ENCODE measurements around the gene SPDYE18.
A peak's percentile ranks its signal among the peaks of the same experiment; 100 is the strongest.
"Not testable (repeated sequence)": the region's sequence is repeated elsewhere in the genome, so short reads cannot be mapped to it uniquely, and the experiment has no call there.

SPDYE18 gene

DNA sequence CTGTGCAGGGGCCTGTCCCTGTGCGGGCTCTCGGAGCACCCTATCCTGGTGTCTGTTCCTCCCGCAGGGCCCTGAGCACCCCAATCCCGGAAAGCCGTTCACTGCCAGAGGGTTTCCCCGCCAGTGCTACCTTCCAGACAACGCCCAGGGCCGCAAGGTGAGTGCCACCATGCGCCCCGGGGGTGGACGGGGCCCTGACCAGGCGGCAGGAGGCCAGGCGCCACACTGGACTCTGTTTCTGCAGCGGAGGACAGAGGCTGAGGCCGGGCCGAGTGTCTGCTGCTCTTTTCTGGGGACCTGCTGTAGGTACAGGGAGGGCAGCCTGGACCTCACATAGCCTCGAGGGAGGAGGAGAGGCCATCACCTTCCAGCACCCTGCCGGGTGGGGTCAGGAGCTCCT lies 58.2 kb downstream of the SPDYE18 start:
- not testable (repeated sequence) for DNase-seq

GRCh38 chr7:77003241-77003640 lies 59.1 kb downstream of the SPDYE18 start:
- DNase-seq = peak; percentile 10

DNA sequence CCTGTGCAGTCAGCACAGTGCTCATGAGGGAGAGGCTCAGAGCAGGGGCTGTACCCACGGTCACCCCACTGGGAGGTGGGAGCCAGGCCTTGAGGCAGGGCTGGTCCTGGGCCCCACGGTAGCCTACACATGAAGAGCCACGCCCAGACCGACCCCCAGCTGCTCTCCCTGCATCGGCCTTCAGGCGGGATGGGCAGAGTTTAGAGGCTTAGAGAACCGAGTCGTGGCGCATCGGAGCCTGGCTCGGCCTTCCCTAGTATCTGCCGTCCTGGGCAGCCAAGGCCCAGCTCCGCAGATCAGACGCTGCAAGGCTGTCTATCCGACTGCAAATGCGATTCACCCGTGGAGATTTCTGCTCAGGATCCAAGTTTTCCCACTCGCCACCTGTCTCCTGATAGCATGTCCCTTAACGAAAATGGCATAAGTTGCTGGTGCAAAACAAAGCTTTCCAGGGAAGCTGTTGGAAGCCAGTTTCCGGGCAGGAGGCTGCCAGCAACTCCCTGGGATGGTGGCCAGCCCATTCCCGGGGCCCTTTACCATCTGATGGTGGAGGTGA lies 59.6 kb downstream of the SPDYE18 start:
- peak; percentile 7 for DNase-seq

DNA sequence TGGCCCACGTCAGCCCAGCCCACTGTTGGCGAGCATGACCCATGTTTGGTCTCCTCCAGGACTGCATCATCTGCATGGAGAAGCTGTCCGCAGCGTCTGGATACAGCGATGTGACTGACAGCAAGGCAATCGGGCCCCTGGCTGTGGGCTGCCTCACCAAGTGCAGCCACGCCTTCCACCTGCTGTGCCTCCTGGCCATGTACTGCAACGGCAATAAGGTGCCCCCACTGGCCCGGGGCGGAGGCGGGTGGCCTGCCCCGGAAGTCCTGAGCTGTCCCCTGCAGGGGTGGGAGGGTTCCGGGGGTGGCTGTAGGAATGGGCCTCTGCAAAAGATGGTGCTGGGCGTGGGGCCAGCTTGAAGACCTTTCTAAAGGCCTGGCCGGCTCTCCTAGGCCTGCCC lies 60.3 kb downstream of the SPDYE18 start:
- DNase-seq = peak; percentile 6
